LNCAP (cell line): Measurements from ENCODE around the gene NMUR1.

Experiments
- CTCF ChIP-seq: fragments of 450-650 bp; IDR thresholded peaks from 2 replicates; pipeline ENCODE4 v1.5.1; 2017; ENCODE audit warnings: mild to moderate bottlenecking

NMUR1 gene

DNA sequence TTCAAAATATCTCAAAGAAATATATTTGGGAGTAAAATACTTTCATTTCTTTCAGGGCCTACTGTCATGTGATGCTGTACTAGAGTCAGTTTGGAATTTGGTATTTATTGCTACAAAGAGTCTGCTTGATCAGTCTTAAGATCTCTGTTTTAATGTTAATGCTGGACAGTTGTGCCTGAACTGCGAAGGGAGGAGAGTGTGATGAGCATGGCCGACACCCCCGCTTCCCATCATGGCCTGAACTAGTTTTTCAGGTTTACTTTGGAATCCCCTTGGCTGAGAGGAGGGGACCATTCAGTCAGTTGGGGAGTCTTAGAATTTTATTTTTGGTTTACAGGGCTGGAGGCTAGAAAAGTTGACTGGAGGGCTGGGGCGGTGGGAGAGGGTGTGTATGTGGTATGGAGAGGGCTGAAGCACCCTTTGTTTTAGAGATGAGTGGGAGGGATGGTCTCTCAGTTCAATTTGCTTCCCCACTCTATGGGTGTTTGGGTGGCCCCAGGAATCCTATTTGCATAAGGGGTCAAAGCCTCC lies 41.5 kb upstream of the NMUR1 start:
- TF ChIP-seq CTCF, result no peak

GRCh38 chr2:231568785-231569435 lies 38.7 kb upstream of the NMUR1 start:
- no peak for TF ChIP-seq CTCF

GRCh38 chr2:231568098-231568784 lies 38.0 kb upstream of the NMUR1 start:
- no peak for TF ChIP-seq CTCF

GRCh38 chr2:231567159-231567558 lies 36.9 kb upstream of the NMUR1 start:
- TF ChIP-seq CTCF, result no peak

- no peak for TF ChIP-seq CTCF
Measured at GRCh38 chr2:231565887-231566594, 35.8 kb upstream of the NMUR1 start.

GRCh38 chr2:231563378-231563961 lies 33.2 kb upstream of the NMUR1 start:
- peak; percentile 49 for TF ChIP-seq CTCF

- peak; percentile 54 for TF ChIP-seq CTCF
Measured at GRCh38 chr2:231557571-231558217, 27.4 kb upstream of the NMUR1 start.
